ENCODE measurements around the gene DHPS. TPM values are rescaled to one million over a fixed set of nuclear protein-coding genes. Genes with fewer than 3 reads are reported as not detected.
A peak's percentile ranks its signal among the peaks of the same experiment; 100 is the strongest.
"Not testable (repeated sequence)": the region's sequence is repeated elsewhere in the genome, so short reads cannot be mapped to it uniquely, and the experiment has no call there.

DHPS gene
- total RNA-seq, 1 experiment from 2014 or later, result 52.7 TPM

- no peak for DNase-seq (ENCODE audit: low read depth, low spot score)
- in situ Hi-C loops (cut with HindIII; ENCODE audit: low pct_unique_long_range_greater_than_20kb, low sequenced_read_pairs), result no loop called here
Observed at GRCh38 chr19:12711187-12711586, 29.5 kb upstream of the DHPS start.

DNA sequence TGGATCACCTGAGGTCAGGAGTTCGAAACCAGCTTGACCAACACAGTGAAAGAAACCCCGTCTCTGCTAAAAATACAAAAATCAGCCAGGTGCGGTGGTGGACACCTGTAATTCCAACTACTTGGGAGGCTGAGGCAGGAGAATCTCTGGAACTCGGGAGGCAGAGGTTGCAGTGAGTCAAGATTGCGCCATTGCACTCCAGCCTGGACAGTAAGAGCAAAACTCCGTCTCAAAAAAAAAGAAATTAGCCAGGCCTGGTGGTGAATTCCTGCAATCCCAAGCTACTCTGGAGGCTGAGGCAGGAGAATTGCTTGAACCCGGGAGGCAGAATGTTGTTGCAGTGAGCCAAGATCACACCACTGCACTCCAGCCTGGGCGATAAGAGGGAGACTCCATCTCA, 27.0 kb upstream of the DHPS start:
- in situ Hi-C loops (cut with HindIII; ENCODE audit: low pct_unique_long_range_greater_than_20kb, low sequenced_read_pairs), result no loop called here
- DNase-seq (ENCODE audit: low read depth, low spot score), result no peak

DNA sequence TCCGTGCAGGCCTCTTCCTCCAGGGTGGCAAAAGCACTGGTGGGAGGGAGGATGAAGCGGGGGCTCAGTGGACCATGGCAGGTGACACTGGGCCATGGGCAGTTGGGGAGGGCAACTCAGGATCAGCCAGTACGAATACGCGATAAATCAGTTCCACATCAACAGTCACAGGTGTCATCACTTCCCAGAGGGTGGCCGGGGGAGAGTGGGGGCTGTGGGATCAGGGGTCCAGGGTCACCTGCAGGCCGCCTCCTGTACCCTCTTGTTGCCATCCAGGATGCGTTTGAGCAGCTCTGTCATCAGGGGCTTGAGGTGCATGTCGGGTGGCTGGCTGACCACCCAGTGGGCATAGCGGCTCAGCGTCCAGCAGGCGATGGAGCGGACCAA, 24.6 kb upstream of the DHPS start:
- in situ Hi-C loops (cut with HindIII; ENCODE audit: low pct_unique_long_range_greater_than_20kb, low sequenced_read_pairs), result no loop called here
- no peak for DNase-seq (ENCODE audit: low read depth, low spot score)

DNA sequence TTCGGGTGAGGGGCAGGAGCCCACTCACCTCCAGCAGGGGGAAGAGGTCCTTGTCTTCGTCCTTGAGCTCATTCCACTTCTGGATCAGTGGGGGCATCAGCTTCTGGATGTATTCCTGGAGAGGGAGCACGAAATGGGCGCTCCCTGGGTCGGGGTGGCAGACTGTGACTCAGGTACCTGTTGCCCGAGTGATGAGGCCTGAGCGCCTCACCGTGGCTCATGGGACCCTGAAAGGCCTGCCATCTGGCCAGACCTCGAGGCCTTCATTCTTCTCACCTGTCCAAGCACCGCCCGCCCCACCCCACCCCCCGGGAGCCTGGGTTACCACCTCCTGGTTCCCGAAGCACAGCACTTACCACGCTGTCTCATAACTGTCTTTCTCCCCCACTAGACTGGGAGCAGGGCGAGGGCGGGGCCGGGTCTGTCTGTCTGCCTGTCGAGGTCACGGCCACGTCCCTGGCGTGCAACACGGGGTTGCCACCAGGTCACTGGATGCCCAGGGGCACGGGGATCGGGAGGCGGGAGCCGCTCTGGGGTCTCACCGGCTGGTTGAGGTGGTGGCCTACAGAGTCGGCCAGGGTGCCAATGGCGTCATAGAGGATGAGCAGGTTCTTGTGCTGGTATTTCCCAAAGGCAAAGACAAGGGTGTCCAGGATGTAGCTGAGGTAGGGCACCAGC, 24.1 kb upstream of the DHPS start:
- DNase-seq (ENCODE audit: low read depth, low spot score), result no peak
- in situ Hi-C loops (cut with HindIII; ENCODE audit: low pct_unique_long_range_greater_than_20kb, low sequenced_read_pairs), result no loop called here

GRCh38 chr19:12705169-12705568, 23.5 kb upstream of the DHPS start:
- no peak for DNase-seq (ENCODE audit: low read depth, low spot score)
- in situ Hi-C loops (cut with HindIII; ENCODE audit: low pct_unique_long_range_greater_than_20kb, low sequenced_read_pairs), result no loop called here

DNA sequence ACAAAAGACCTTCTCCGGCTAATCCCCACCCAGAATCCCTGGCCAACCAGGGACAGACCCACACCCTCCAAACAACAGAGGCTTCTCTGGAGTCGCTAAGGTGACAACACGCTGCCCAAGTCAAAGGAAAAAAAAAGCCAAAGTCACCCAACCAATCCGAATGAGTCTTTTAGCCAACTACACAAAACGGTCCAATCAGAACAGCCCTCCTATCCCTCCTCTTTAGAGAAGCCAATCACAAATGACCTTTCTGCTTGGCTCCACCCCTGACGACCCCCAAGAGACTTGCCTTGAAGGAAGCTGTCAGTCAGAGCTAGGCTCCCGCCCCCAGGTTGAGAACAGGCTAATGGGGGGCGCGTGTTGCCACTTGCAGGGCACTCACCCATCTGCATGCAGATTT, 21.4 kb upstream of the DHPS start:
- in situ Hi-C loops (cut with HindIII; ENCODE audit: low pct_unique_long_range_greater_than_20kb, low sequenced_read_pairs), result no loop called here
- peak; percentile 78 for DNase-seq (ENCODE audit: low read depth, low spot score)

DNA sequence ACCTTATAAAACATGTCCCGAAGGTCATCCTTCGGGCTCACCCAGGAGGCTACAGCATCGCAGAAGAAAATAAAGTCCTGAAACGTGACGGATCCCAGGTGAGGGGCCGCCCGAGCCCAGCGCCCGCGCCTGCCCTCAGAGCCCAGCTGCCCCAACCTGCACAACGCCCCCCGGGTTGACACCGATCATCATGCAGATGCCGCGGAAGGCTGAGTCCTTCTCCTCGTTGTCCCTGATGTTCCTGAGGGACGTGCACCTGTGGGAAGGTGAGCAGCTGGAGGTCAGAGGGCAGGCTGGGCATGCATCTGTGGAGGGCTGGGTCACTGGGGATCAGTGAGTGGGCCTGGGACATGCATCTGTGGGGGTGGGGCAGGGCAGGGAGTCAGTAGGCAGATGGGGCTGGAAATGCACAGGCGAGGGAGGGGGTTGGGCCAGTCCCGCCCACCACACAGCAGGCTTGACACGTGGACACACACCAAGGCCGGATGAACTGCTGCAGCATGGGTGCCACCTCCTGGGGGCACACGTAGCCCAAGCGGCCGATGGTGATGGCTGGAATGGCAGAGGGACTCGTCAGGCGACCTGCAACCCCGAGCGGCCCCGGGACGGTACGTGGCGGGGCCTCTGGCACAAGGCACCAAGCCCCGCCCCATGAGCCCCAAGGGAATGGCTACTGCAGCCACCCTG, 20.1 kb upstream of the DHPS start:
- DNase-seq (ENCODE audit: low read depth, low spot score), result no peak
- in situ Hi-C loops (cut with HindIII; ENCODE audit: low pct_unique_long_range_greater_than_20kb, low sequenced_read_pairs), result no loop called here

GRCh38 chr19:12698138-12698537, 16.5 kb upstream of the DHPS start:
- in situ Hi-C loops (cut with HindIII; ENCODE audit: low pct_unique_long_range_greater_than_20kb, low sequenced_read_pairs), result no loop called here
- no peak for DNase-seq (ENCODE audit: low read depth, low spot score)

- DNase-seq (ENCODE audit: low read depth, low spot score); in situ Hi-C loops (cut with HindIII; ENCODE audit: low pct_unique_long_range_greater_than_20kb, low sequenced_read_pairs): not testable (repeated sequence)
Observed at GRCh38 chr19:12697425-12697824, 15.7 kb upstream of the DHPS start.

- DNase-seq (ENCODE audit: low read depth, low spot score), result peak; percentile 91
- in situ Hi-C loops (cut with HindIII; ENCODE audit: low pct_unique_long_range_greater_than_20kb, low sequenced_read_pairs), result no loop called here
Observed at GRCh38 chr19:12696366-12697335, 15.0 kb upstream of the DHPS start, which contains the start of gene FBXW9. TSS of gene FBXW9 (minus strand) at chr19:12696631. CDS start at chr19:12696581, 50 bp downstream.

- no peak for DNase-seq (ENCODE audit: low read depth, low spot score)
- in situ Hi-C loops (cut with HindIII; ENCODE audit: low pct_unique_long_range_greater_than_20kb, low sequenced_read_pairs), result no loop called here
Observed at GRCh38 chr19:12695997-12696365, 14.3 kb upstream of the DHPS start.

GRCh38 chr19:12695514-12695913, 13.8 kb upstream of the DHPS start:
- DNase-seq (ENCODE audit: low read depth, low spot score), result no peak
- in situ Hi-C loops (cut with HindIII; ENCODE audit: low pct_unique_long_range_greater_than_20kb, low sequenced_read_pairs), result no loop called here

- in situ Hi-C loops (cut with HindIII; ENCODE audit: low pct_unique_long_range_greater_than_20kb, low sequenced_read_pairs), result no loop called here
Observed at GRCh38 chr19:12695096-12695495, 13.4 kb upstream of the DHPS start.

GRCh38 chr19:12694641-12695040, 13.0 kb upstream of the DHPS start:
- in situ Hi-C loops (cut with HindIII; ENCODE audit: low pct_unique_long_range_greater_than_20kb, low sequenced_read_pairs), result no loop called here
- DNase-seq (ENCODE audit: low read depth, low spot score), result no peak

More at GRCh38 chr19:12695096-12695495, 13.4 kb upstream of the DHPS start:
- no peak for DNase-seq (ENCODE audit: low read depth, low spot score)

DNA sequence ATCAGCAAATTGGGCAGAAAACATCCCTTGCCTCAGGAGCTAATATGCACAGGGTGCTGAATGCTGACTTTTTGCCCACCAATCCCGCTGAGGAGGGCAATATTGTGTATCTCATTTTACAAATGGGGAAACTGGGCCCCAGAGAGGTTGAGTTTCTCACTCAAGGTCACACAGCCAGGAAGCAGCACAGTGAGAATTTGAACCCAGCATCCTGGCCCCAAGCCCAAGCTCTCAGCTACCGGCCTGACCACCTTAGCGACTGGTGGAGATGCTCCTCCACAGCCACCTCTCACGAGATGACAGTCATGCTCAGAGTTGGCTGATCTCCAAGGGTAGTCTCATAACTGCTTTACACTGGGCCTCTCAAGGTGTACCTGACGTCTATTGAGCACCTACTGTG, 11.3 kb upstream of the DHPS start:
- in situ Hi-C loops (cut with HindIII; ENCODE audit: low pct_unique_long_range_greater_than_20kb, low sequenced_read_pairs), result no loop called here
- DNase-seq (ENCODE audit: low read depth, low spot score), result no peak

DNA sequence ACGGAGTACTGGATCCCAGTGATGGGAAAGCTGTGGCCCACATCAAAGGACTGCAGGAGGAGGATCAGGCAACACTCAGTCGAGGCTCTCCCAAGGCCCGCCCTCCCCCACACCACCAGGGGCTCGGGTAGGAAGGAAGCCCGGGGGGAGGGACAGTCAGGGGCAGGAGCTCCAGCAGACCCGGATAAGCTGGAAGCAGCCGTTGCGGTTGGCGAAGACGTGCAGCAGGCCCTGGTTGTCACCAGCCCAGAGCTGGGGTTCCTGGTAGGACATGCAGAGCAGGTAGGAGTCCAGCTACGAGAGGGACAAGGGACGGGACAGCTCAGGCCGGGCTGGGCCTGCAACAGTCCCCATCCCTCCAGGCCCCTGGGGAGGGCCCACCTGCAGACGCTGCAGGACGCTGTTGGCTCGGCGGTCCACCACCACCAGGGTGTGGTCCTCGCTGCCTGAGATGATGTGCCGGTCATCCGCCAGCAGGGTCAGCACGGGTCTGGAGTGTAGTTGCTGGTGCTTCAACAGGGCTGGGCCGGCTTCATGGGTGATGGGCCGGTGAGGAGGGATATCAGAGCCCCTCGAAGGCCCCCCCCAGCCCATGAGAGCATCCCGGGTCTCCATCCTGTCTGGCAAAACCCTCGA, 8.0 kb upstream of the DHPS start:
- no peak for DNase-seq (ENCODE audit: low read depth, low spot score)
- in situ Hi-C loops (cut with HindIII; ENCODE audit: low pct_unique_long_range_greater_than_20kb, low sequenced_read_pairs), result no loop called here

DNA sequence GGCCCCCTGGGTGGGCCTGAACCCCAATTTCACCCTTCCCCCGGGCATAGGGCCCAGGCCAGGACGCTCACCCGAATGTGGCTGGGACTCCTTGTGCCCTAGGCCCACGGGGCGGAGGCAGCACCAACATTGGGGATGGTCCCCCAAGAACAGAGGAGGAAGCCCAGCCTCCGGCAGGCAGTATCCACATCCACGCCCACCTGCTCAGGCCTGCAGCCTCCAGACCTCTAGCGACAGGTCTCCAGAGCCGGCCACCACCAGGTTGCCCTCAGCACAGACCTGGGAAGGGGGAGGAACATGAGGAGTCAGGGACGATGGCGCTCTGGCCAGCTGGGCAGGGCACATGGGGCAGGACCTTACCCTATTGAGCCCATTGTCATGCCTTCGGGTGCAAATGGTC, 7.3 kb upstream of the DHPS start:
- in situ Hi-C loops (cut with HindIII; ENCODE audit: low pct_unique_long_range_greater_than_20kb, low sequenced_read_pairs), result no loop called here
- no peak for DNase-seq (ENCODE audit: low read depth, low spot score)
